ENCODE results near the gene MYBPC3.

DNA sequence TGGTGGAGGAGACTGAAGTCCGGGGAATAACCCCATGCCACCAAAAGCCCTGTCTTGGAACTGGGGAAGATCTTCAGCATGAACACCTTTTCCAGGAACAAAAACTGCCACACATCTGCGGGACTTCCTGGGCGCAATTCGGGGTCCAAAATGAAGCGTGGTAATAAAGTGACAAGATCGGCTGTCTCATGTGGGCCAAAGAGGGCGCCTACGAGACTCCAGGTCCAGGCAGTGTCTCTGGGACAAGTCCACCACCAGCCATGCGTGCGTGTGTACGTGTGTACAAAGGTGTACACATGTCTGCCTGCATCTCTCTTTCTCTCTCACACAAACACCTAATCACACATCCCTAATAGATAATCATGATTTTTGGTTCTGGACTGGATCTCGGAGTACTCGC lies 8.9 kb upstream of the MYBPC3 start:
- TF ChIP-seq REST (IDR thresholded peaks at IDR 0.05; ENCODE audit: insufficient read depth in 1 of 2, low read depth in 2 of 2, low read length in 2 of 2): no peak
- TF ChIP-seq SIN3A (IDR thresholded peaks at IDR 0.05; ENCODE audit: borderline replicate concordance, insufficient read depth, low read length): no peak
- no peak for TF ChIP-seq POLR2AphosphoS5 (IDR thresholded peaks at IDR 0.05; ENCODE audit: low read depth, low read length)
- no peak for TF ChIP-seq TAF1 (IDR thresholded peaks at IDR 0.05; ENCODE audit: borderline replicate concordance, insufficient read depth, low read length)
- TF ChIP-seq FOXP2 (optimal IDR thresholded peaks at IDR 0.05; ENCODE audit: borderline replicate concordance, extremely low read depth, extremely low read length, insufficient read depth): no peak
